ENCODE measurements around the gene SYNE1. TPM values are rescaled to one million over a fixed set of nuclear protein-coding genes. Genes with fewer than 3 reads are reported as not detected.

The SYNE1 gene
- total and polyA plus RNA-seq, 2 experiments from 2014 or later: 17.6 to 59.9 TPM

DNA sequence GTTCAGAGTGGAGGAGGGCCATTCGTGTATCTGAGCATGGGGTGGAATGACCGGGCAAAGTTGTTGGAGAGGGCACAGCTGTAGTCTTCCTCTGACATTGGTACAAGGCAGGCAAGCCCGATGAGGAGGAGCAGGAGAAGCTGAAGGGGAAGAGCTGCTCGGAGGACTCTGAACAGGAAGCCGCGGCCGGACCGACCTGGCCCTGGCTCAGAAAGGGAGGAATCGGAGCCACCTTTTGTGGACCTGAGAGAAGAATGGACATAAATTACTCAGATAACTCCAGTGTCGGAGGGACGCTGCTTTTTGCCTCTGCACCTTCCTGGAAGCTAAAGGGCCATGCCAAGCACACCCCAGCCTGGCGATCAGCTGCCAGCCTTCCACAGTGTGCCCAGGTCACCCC, 514.7 kb downstream of the SYNE1 start:
- Histone ChIP-seq H3K4me3 (no peak overlapping the region), H3K36me3 (replicated peaks; ENCODE audit: insufficient read depth, low read depth) (no peaks in the 10 kb centered on the region), H3K27ac (no peak overlapping the region), H3K27me3 (no peaks in the 10 kb centered on the region), H3K4me2 (no peak overlapping the region), H4K20me1 (ENCODE audit: insufficient read depth, poor library complexity, severe bottlenecking) (no peaks in the 10 kb centered on the region), H3K9me2 (replicated peaks; ENCODE audit: insufficient read depth) (no peaks in the 10 kb centered on the region), H2AFZ (no peak overlapping the region), H3K4me1 (ENCODE audit: insufficient read depth) (no peaks in the 10 kb centered on the region), H3K79me2 (no peaks in the 10 kb centered on the region), H3K9me3 (ENCODE audit: low read depth) (no peaks in the 10 kb centered on the region)
- no peak for DNase-seq (ENCODE audit: low spot score)
- TF ChIP-seq EZH2phosphoT487 (IDR thresholded peaks at IDR 0.05; ENCODE audit: low read depth, severe bottlenecking, unreplicated experiment) (no peak), EZH2 (IDR thresholded peaks at IDR 0.05; ENCODE audit: borderline replicate concordance) (no peak)
- TF ChIP-seq, protein P1, sequence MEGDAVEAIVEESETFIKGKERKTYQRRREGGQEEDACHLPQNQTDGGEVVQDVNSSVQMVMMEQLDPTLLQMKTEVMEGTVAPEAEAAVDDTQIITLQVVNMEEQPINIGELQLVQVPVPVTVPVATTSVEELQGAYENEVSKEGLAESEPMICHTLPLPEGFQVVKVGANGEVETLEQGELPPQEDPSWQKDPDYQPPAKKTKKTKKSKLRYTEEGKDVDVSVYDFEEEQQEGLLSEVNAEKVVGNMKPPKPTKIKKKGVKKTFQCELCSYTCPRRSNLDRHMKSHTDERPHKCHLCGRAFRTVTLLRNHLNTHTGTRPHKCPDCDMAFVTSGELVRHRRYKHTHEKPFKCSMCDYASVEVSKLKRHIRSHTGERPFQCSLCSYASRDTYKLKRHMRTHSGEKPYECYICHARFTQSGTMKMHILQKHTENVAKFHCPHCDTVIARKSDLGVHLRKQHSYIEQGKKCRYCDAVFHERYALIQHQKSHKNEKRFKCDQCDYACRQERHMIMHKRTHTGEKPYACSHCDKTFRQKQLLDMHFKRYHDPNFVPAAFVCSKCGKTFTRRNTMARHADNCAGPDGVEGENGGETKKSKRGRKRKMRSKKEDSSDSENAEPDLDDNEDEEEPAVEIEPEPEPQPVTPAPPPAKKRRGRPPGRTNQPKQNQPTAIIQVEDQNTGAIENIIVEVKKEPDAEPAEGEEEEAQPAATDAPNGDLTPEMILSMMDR (IDR thresholded peaks at IDR 0.05; ENCODE audit: poor library complexity): no peak
- WGBS (ENCODE audit: low lambda C conversion rate, missing lambda C conversion rate): 98% methylated on average over 12 of the region's 12 CpGs

DNA sequence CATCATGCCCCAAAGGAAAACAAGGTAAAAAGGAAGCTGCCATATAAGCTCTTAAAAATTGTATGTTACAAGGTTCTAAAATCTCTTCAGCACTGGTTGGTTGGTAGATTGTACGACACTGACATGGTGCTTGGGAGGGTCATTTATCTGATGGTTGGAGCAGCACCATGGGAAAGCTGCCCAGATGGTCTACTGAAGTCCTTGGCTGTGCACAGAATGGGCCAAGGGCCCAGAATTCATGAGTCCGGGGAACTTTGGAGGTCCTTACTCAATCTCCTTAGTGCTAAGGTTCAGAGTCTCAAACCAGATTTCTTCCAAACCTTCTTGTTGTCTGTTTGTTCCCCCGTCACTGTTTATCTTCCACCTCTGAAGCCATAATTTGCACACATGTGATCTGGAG, 515.3 kb downstream of the SYNE1 start:
- Histone ChIP-seq H3K9me2 (replicated peaks; ENCODE audit: insufficient read depth) (no peaks in the 10 kb centered on the region), H4K20me1 (ENCODE audit: insufficient read depth, poor library complexity, severe bottlenecking) (no peaks in the 10 kb centered on the region), H3K4me1 (ENCODE audit: insufficient read depth) (no peaks in the 10 kb centered on the region), H3K4me2 (no peak overlapping the region), H3K27ac (no peak overlapping the region), H3K4me3 (no peak overlapping the region), H3K27me3 (no peaks in the 10 kb centered on the region), H3K79me2 (no peaks in the 10 kb centered on the region), H3K36me3 (replicated peaks; ENCODE audit: insufficient read depth, low read depth) (no peaks in the 10 kb centered on the region), H2AFZ (no peak overlapping the region), H3K9me3 (ENCODE audit: low read depth) (no peaks in the 10 kb centered on the region)
- 70% methylated on average over 3 of the region's 3 CpGs for WGBS (ENCODE audit: low lambda C conversion rate, missing lambda C conversion rate)
- DNase-seq (ENCODE audit: low spot score): no peak
- TF ChIP-seq EZH2phosphoT487 (IDR thresholded peaks at IDR 0.05; ENCODE audit: low read depth, severe bottlenecking, unreplicated experiment) (no peak), EZH2 (IDR thresholded peaks at IDR 0.05; ENCODE audit: borderline replicate concordance) (no peak)
- TF ChIP-seq, protein P1 (IDR thresholded peaks at IDR 0.05; ENCODE audit: poor library complexity): no peak

DNA sequence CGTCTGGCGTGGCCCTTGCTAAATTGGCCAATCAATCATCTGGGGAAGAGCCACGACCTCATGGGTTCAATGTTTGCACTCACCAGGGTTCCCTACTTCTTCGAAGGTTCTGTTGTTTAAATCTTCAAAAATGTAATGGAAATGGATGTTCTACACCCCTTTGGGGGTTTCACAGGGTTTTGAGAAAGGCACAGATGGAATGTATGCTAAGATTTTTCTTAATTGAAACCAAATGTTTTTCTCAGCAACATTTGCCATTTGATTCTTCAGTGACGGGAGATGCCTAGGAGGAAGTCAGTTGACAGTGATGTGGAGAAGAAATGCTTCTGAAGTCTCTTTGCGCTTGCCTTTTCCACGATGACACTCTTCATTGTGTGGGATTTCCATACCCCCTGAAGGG, 517.3 kb downstream of the SYNE1 start:
- Histone ChIP-seq H3K4me3 (no peak overlapping the region), H2AFZ (no peak overlapping the region), H3K9me3 (ENCODE audit: low read depth) (no peaks in the 10 kb centered on the region), H3K36me3 (replicated peaks; ENCODE audit: insufficient read depth, low read depth) (no peaks in the 10 kb centered on the region), H3K79me2 (no peaks in the 10 kb centered on the region), H3K9me2 (replicated peaks; ENCODE audit: insufficient read depth) (no peaks in the 10 kb centered on the region), H4K20me1 (ENCODE audit: insufficient read depth, poor library complexity, severe bottlenecking) (no peaks in the 10 kb centered on the region), H3K27ac (no peak overlapping the region), H3K4me1 (ENCODE audit: insufficient read depth) (no peaks in the 10 kb centered on the region), H3K4me2 (no peak overlapping the region), H3K27me3 (no peaks in the 10 kb centered on the region)
- no peak for DNase-seq (ENCODE audit: low spot score)
- WGBS (ENCODE audit: low lambda C conversion rate, missing lambda C conversion rate): 69% methylated on average over 7 of the region's 7 CpGs
- TF ChIP-seq, protein P1 (IDR thresholded peaks at IDR 0.05; ENCODE audit: poor library complexity): no peak
- TF ChIP-seq EZH2 (IDR thresholded peaks at IDR 0.05; ENCODE audit: borderline replicate concordance) (no peak), EZH2phosphoT487 (IDR thresholded peaks at IDR 0.05; ENCODE audit: low read depth, severe bottlenecking, unreplicated experiment) (no peak)

DNA sequence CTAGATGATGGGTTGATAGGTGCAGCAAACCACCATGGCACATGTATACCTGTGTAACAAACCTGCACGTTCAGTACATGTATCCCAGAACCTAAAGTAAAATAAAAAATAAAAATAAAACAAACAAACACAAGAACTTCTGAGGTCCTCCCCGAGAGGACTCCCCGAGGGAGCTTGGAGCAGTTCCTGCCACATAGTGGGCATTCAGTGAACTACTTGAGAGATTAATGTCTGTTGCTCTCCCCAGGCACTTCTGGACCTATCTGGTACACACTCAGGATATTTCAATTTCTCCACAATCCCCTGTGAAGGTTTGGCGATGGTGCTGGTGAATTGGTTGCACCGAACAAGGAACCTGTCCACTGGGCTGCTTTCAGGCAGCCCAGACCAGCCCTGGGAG, 518.5 kb downstream of the SYNE1 start:
- WGBS (ENCODE audit: low lambda C conversion rate, missing lambda C conversion rate): 92% methylated on average over 5 of the region's 5 CpGs
- H3K4me2 ChIP-seq: no peak overlapping the region
- TF ChIP-seq EZH2phosphoT487 (IDR thresholded peaks at IDR 0.05; ENCODE audit: low read depth, severe bottlenecking, unreplicated experiment) (no peak), EZH2 (IDR thresholded peaks at IDR 0.05; ENCODE audit: borderline replicate concordance) (no peak)
- TF ChIP-seq, protein P1 (IDR thresholded peaks at IDR 0.05; ENCODE audit: poor library complexity): no peak
- no peak for DNase-seq (ENCODE audit: low spot score)
- H3K9me2 ChIP-seq (replicated peaks; ENCODE audit: insufficient read depth): no peaks in the 10 kb centered on the region
- no peaks in the 10 kb centered on the region for H3K4me1 ChIP-seq (ENCODE audit: insufficient read depth)
- no peaks in the 10 kb centered on the region for H3K9me3 ChIP-seq (ENCODE audit: low read depth)
- H3K27ac ChIP-seq: no peak overlapping the region
- no peaks in the 10 kb centered on the region for H3K79me2 ChIP-seq
- H3K4me3 ChIP-seq: no peak overlapping the region
- no peaks in the 10 kb centered on the region for H4K20me1 ChIP-seq (ENCODE audit: insufficient read depth, poor library complexity, severe bottlenecking)
- H2AFZ ChIP-seq: no peak overlapping the region
- H3K36me3 ChIP-seq (replicated peaks; ENCODE audit: insufficient read depth, low read depth): no peaks in the 10 kb centered on the region
- H3K27me3 ChIP-seq: no peaks in the 10 kb centered on the region
